ENCODE measurements around the gene CFAP54. TPM values are rescaled to one million over a fixed set of nuclear protein-coding genes. Genes with fewer than 3 reads are reported as not detected.

Gene CFAP54
- total and polyA plus RNA-seq, 2 donors from 2014 or later: 0.13 to 6.6 TPM

- Histone ChIP-seq H3K27me3 (ENCODE audit: control insufficient read depth, insufficient read depth, low read length) (no peaks in the 10 kb centered on the region), H3K9me3 (ENCODE audit: control insufficient read depth in 2 of 3, insufficient read depth in 1 of 3, low read length in 3 of 3) (no peaks in the 10 kb centered on the region), H3K36me3 (ENCODE audit: control insufficient read depth in 2 of 3, insufficient read depth in 3 of 3, low read length in 3 of 3) (no peaks in the 10 kb centered on the region), H3K4me3 (ENCODE audit: low read length in 3 of 3) (peak within 1 kb of the TSS; percentile 99 to 100 (median 100)), H3K4me1 (ENCODE audit: control insufficient read depth in 2 of 3, insufficient read depth in 2 of 3, low read depth in 1 of 3, low read length in 3 of 3) (peaks cover 8 to 16% (median 9%) of the 10 kb centered on the region in 3 donors), H3K9ac (ENCODE audit: low read length in 3 of 3) (peak within 1 kb of the TSS; percentile 74 to 99 (median 93)), H3K27ac (ENCODE audit: low read depth in 2 of 2, low read length in 2 of 2) (peak within 1 kb of the TSS; percentile 67 to 82)
- DNase-seq (peak; percentile 88 to 96 (median 92)), FAIRE-seq (no peak)
- no peak for TF ChIP-seq CTCF (IDR thresholded peaks at IDR 0.05; ENCODE audit: borderline replicate concordance, extremely low read depth, insufficient read depth)
- intact Hi-C loops (cut with DNase I): no loop called here
Measured at GRCh38 chr12:96906849-96907670, 417.7 kb downstream of the CFAP54 start, which contains the start of gene NEDD1. NEDD1 (plus strand) TSS chr12:96907257; CDS start chr12:96909760, 2,503 bp downstream.

GRCh38 chr12:96907671-96908422, 418.5 kb downstream of the CFAP54 start:
- Histone ChIP-seq H3K9me3 (ENCODE audit: control insufficient read depth in 2 of 3, insufficient read depth in 1 of 3, low read length in 3 of 3) (no peaks in the 10 kb centered on the region), H3K4me3 (ENCODE audit: low read length in 3 of 3) (peak overlapping the region; percentile 99 to 100 (median 100)), H3K4me1 (ENCODE audit: control insufficient read depth in 2 of 3, insufficient read depth in 2 of 3, low read depth in 1 of 3, low read length in 3 of 3) (peaks cover 8 to 16% (median 9%) of the 10 kb centered on the region in 3 donors), H3K27me3 (ENCODE audit: control insufficient read depth, insufficient read depth, low read length) (no peaks in the 10 kb centered on the region), H3K27ac (ENCODE audit: low read depth in 2 of 2, low read length in 2 of 2) (peak overlapping the region; percentile 67 to 82), H3K9ac (ENCODE audit: low read length in 3 of 3) (peak overlapping the region; percentile 67 to 97 (median 93)), H3K36me3 (ENCODE audit: control insufficient read depth in 2 of 3, insufficient read depth in 3 of 3, low read length in 3 of 3) (no peaks in the 10 kb centered on the region)
- intact Hi-C loops (cut with DNase I): no loop called here
- no peak for TF ChIP-seq CTCF (IDR thresholded peaks at IDR 0.05; ENCODE audit: borderline replicate concordance, extremely low read depth, insufficient read depth)
- DNase-seq (peak in 4 of 5 donors; percentile 29 to 66 (median 54)), FAIRE-seq (no peak)

- peaks cover 8 to 16% (median 9%) of the 10 kb centered on the region in 3 donors for H3K4me1 ChIP-seq (ENCODE audit: control insufficient read depth in 2 of 3, insufficient read depth in 2 of 3, low read depth in 1 of 3, low read length in 3 of 3)
- no peaks in the 10 kb centered on the region for H3K36me3 ChIP-seq (ENCODE audit: control insufficient read depth in 2 of 3, insufficient read depth in 3 of 3, low read length in 3 of 3)
- no peaks in the 10 kb centered on the region for H3K9me3 ChIP-seq (ENCODE audit: control insufficient read depth in 2 of 3, insufficient read depth in 1 of 3, low read length in 3 of 3)
- no peak overlapping the region for H3K27ac ChIP-seq (ENCODE audit: low read depth in 2 of 2, low read length in 2 of 2)
- DNase-seq (no peak), FAIRE-seq (no peak)
- TF ChIP-seq CTCF (IDR thresholded peaks at IDR 0.05; ENCODE audit: borderline replicate concordance, extremely low read depth, insufficient read depth): no peak
- H3K4me3 ChIP-seq (ENCODE audit: low read length in 3 of 3): peak overlapping the region; percentile 99 to 100 (median 100)
- H3K9ac ChIP-seq (ENCODE audit: low read length in 3 of 3): peak overlapping the region in 2 of 3 donors; percentile 31 to 93
- H3K27me3 ChIP-seq (ENCODE audit: control insufficient read depth, insufficient read depth, low read length): no peaks in the 10 kb centered on the region
- intact Hi-C loops (cut with DNase I): no loop called here
Measured at GRCh38 chr12:96908423-96908675, 419.0 kb downstream of the CFAP54 start.

Measured in kidney (tissue), 14 donors.